CD4-positive, CD25-positive, alpha-beta regulatory T cell (primary cell): Measurements from ENCODE around the gene LYRM4. TPM values are rescaled to one million over a fixed set of nuclear protein-coding genes. Genes with fewer than 3 reads are reported as not detected.

Source experiments
- ATAC-seq, 2 donors: fragments of 150-1000 bp; cut with Tn5 transposase; one replicate each; pipeline ENCODE4 v1.10.0; 2021; ENCODE audit warnings: low read depth in 2 of 2, moderate number of reproducible peaks in 2 of 2, moderate library complexity in 1 of 2
- DNase-seq, 3 donors: peaks; one replicate each; pipeline versions ENCODE4 v3.0.0 to v3.0.0-alpha.2; 2012 to 2022; ENCODE audit warnings: mixed read lengths in 1 of 3
- H3K27ac ChIP-seq: one replicate; pipeline ENCODE4 v1.7.0; 2013; ENCODE audit warnings: mild to moderate bottlenecking, low read length; ENCODE audit not compliant: insufficient read depth, poor library complexity, severe bottlenecking
- H3K27me3 ChIP-seq: one replicate; pipeline ENCODE4 v1.7.0; 2013; ENCODE audit warnings: low read length; ENCODE audit not compliant: control insufficient read depth, insufficient read depth
- H3K36me3 ChIP-seq: one replicate; pipeline ENCODE4 v1.7.0; 2013; ENCODE audit warnings: mild to moderate bottlenecking, low read length, moderate library complexity; ENCODE audit not compliant: control insufficient read depth, insufficient read depth
- H3K4me1 ChIP-seq: 2 replicates; pipeline ENCODE4 v1.7.0; 2013; ENCODE audit warnings: mild to moderate bottlenecking, low read length; ENCODE audit not compliant: insufficient read depth, control insufficient read depth, poor library complexity, severe bottlenecking
- H3K4me3 ChIP-seq: one replicate; pipeline ENCODE4 v1.7.0; 2013; ENCODE audit warnings: low read depth, mild to moderate bottlenecking, low read length, moderate library complexity
- H3K9me3 ChIP-seq, 2 experiments: 1 replicate in 1 of 2; 2 replicates in 1 of 2; pipeline ENCODE4 v1.7.0; 2013; ENCODE audit warnings: low read length in 2 of 2, mild to moderate bottlenecking in 1 of 2, moderate library complexity in 1 of 2; ENCODE audit not compliant: control insufficient read depth in 2 of 2
- H3K27ac Mint-ChIP-seq, 3 donors: one replicate each; pipeline ENCODE4 v1.8.0; 2020 to 2022; ENCODE audit warnings: mild to moderate bottlenecking in 3 of 3, mixed read lengths in 3 of 3, moderate library complexity in 2 of 3
- H3K27me3 Mint-ChIP-seq: one replicate; pipeline ENCODE4 v1.8.0; 2022; ENCODE audit warnings: mild to moderate bottlenecking, mixed read lengths
- H3K36me3 Mint-ChIP-seq: one replicate; pipeline ENCODE4 v1.8.0; 2020; ENCODE audit warnings: mixed read lengths
- H3K4me1 Mint-ChIP-seq, 4 donors: one replicate each; pipeline ENCODE4 v1.8.0; 2020 to 2022; ENCODE audit warnings: mixed read lengths in 4 of 4, mild to moderate bottlenecking in 1 of 4
- H3K4me3 Mint-ChIP-seq, 4 donors: one replicate each; pipeline ENCODE4 v1.8.0; 2020 to 2022; ENCODE audit warnings: mild to moderate bottlenecking in 4 of 4, mixed read lengths in 4 of 4, moderate library complexity in 3 of 4
- H3K9me3 Mint-ChIP-seq, 7 donors: one replicate each; pipeline ENCODE4 v1.8.0; 2020 to 2022; ENCODE audit warnings: mixed read lengths in 7 of 7, mild to moderate bottlenecking in 3 of 7, moderate library complexity in 2 of 7
- polyA plus RNA-seq, 4 donors: library from polyadenylated mRNA; unstranded; fragments of 300-500 nt; fragmentation: Illumina TruSeq; gene quantifications; one replicate each; pipeline ENCODE4 v1.2.3, GENCODE V29; 2021
- total RNA-seq: library from RNA; stranded (reverse); gene quantifications from one replicate; pipeline ENCODE4 v1.2.3, GENCODE V29; 2022

Gene LYRM4
- total and polyA plus RNA-seq, 5 donors from 2014 or later: 14.9 to 38.8 (median 27.1) TPM

GRCh38 chr6:5250911-5251310, 9.8 kb downstream of the LYRM4 start:
- Histone ChIP-seq H3K4me3 (no peak overlapping the region), H3K27me3 (no peaks in the 10 kb centered on the region), H3K27ac (no peak overlapping the region), H3K36me3 (no peaks in the 10 kb centered on the region), H3K9me3 (no peaks in the 10 kb centered on the region), H3K4me1 (no peaks in the 10 kb centered on the region)
- DNase-seq (no peak), ATAC-seq (no peak)
- no peak overlapping the region for H3K27ac Mint-ChIP-seq
- H3K9me3 Mint-ChIP-seq: peaks cover 0 to 2% (median 0%) of the 10 kb centered on the region in 7 donors
- H3K4me3 Mint-ChIP-seq: no peak overlapping the region
- no peaks in the 10 kb centered on the region for H3K27me3 Mint-ChIP-seq
- peaks cover 0 to 8% (median 5%) of the 10 kb centered on the region in 4 donors for H3K4me1 Mint-ChIP-seq
- peaks cover 17% of the 10 kb centered on the region for H3K36me3 Mint-ChIP-seq

- Histone ChIP-seq H3K36me3 (no peaks in the 10 kb centered on the region), H3K4me3 (no peak overlapping the region), H3K27me3 (no peaks in the 10 kb centered on the region), H3K27ac (no peak overlapping the region), H3K9me3 (no peaks in the 10 kb centered on the region), H3K4me1 (no peaks in the 10 kb centered on the region)
- no peak overlapping the region for H3K4me3 Mint-ChIP-seq
- no peak overlapping the region for H3K27ac Mint-ChIP-seq
- H3K9me3 Mint-ChIP-seq: peaks cover 0 to 2% (median 0%) of the 10 kb centered on the region in 7 donors
- peaks cover 3 to 9% (median 6%) of the 10 kb centered on the region in 4 donors for H3K4me1 Mint-ChIP-seq
- ATAC-seq (no peak), DNase-seq (no peak)
- peaks cover 17% of the 10 kb centered on the region for H3K36me3 Mint-ChIP-seq
- no peaks in the 10 kb centered on the region for H3K27me3 Mint-ChIP-seq
Measured at GRCh38 chr6:5250451-5250850, 10.3 kb downstream of the LYRM4 start.

- Mint-ChIP-seq H3K36me3 (peaks cover 13% of the 10 kb centered on the region), H3K4me3 (no peak overlapping the region), H3K27ac (no peak overlapping the region), H3K4me1 (peaks cover 5 to 12% (median 8%) of the 10 kb centered on the region in 4 donors), H3K27me3 (no peaks in the 10 kb centered on the region), H3K9me3 (peaks cover 0 to 2% (median 0%) of the 10 kb centered on the region in 7 donors)
- no peak overlapping the region for H3K27ac ChIP-seq
- no peaks in the 10 kb centered on the region for H3K9me3 ChIP-seq
- ATAC-seq (no peak), DNase-seq (no peak)
- H3K4me3 ChIP-seq: no peak overlapping the region
- no peaks in the 10 kb centered on the region for H3K27me3 ChIP-seq
- no peaks in the 10 kb centered on the region for H3K36me3 ChIP-seq
- no peaks in the 10 kb centered on the region for H3K4me1 ChIP-seq
Measured at GRCh38 chr6:5249451-5250122, 11.2 kb downstream of the LYRM4 start.

DNA sequence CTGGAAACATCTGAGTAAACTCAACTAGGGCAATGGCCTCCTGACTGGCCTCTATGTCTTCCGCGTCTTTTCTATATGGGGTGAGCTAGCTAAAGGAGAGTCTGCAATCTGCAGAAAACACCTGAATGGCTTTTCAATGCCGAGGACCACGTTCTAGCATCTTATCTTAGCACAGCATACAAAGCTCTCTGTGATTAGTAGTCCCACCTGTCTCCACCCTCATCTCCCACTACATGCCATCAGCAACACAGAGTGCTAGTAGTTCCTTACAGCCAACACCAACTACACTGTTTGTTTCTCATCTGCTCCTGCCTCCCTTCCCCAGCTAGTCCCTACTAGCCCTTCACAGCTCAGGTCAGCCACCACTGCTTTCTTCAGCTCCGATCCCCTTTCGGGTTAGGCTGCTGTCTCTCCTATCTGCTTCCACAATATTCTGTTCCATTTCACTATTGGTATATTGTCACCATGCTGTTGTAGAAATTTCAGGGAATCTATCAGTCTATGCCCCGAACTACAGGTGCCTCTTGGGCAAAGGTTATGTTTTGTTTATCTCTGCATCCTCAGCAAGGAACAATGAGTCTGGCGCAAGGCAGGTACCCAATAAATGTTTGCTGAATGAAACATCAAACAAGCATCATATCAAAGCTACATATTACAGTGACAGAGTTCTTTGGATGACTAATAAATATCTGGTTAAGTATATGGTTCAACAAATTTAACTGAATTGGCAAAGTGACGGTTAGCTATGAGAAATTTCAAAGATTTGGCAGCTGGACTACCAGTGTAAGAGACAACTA, 12.2 kb downstream of the LYRM4 start:
- Mint-ChIP-seq H3K4me3 (no peak overlapping the region), H3K9me3 (peaks cover 0 to 2% (median 0%) of the 10 kb centered on the region in 7 donors), H3K4me1 (peaks cover 5 to 12% (median 8%) of the 10 kb centered on the region in 4 donors)

DNA sequence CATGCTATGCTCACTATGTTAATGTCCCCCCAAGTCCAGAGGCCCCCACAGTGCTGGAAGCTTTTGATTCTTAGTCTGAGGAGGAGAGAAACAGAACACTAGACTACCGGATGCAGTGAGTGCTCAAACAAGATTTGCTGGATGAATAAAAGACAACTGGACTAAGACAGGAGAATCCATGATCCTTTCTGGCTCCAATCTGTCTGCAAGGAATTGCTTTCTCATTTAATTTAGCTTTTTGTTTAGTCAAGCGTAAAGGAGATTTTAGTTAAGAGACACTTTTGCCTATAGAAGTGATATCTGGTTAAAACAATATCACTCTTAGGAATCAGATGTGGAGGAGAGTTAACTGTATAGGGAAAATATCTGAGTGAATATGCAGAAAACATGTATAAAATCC, 13.5 kb downstream of the LYRM4 start:
- Histone ChIP-seq H3K36me3 (no peaks in the 10 kb centered on the region), H3K27ac (no peak overlapping the region), H3K4me3 (no peak overlapping the region), H3K9me3 (no peaks in the 10 kb centered on the region), H3K27me3 (no peaks in the 10 kb centered on the region), H3K4me1 (no peaks in the 10 kb centered on the region)
- H3K9me3 Mint-ChIP-seq: peaks cover 0 to 2% (median 0%) of the 10 kb centered on the region in 7 donors
- DNase-seq (no peak), ATAC-seq (no peak)
- no peak overlapping the region for H3K27ac Mint-ChIP-seq
- H3K27me3 Mint-ChIP-seq: no peaks in the 10 kb centered on the region
- H3K36me3 Mint-ChIP-seq: peaks cover 9% of the 10 kb centered on the region
- no peak overlapping the region for H3K4me3 Mint-ChIP-seq
- H3K4me1 Mint-ChIP-seq: peaks cover 5 to 12% (median 7%) of the 10 kb centered on the region in 4 donors

More for the DNA sequence above, 12.2 kb downstream of the LYRM4 start:
- Histone ChIP-seq H3K4me3 (no peak overlapping the region), H3K9me3 (no peaks in the 10 kb centered on the region), H3K4me1 (no peaks in the 10 kb centered on the region), H3K27me3 (no peaks in the 10 kb centered on the region), H3K36me3 (no peaks in the 10 kb centered on the region), H3K27ac (no peak overlapping the region)
- H3K27ac Mint-ChIP-seq: no peak overlapping the region
- no peak for DNase-seq
- peaks cover 13% of the 10 kb centered on the region for H3K36me3 Mint-ChIP-seq
- no peaks in the 10 kb centered on the region for H3K27me3 Mint-ChIP-seq
- ATAC-seq: no peak

DNA sequence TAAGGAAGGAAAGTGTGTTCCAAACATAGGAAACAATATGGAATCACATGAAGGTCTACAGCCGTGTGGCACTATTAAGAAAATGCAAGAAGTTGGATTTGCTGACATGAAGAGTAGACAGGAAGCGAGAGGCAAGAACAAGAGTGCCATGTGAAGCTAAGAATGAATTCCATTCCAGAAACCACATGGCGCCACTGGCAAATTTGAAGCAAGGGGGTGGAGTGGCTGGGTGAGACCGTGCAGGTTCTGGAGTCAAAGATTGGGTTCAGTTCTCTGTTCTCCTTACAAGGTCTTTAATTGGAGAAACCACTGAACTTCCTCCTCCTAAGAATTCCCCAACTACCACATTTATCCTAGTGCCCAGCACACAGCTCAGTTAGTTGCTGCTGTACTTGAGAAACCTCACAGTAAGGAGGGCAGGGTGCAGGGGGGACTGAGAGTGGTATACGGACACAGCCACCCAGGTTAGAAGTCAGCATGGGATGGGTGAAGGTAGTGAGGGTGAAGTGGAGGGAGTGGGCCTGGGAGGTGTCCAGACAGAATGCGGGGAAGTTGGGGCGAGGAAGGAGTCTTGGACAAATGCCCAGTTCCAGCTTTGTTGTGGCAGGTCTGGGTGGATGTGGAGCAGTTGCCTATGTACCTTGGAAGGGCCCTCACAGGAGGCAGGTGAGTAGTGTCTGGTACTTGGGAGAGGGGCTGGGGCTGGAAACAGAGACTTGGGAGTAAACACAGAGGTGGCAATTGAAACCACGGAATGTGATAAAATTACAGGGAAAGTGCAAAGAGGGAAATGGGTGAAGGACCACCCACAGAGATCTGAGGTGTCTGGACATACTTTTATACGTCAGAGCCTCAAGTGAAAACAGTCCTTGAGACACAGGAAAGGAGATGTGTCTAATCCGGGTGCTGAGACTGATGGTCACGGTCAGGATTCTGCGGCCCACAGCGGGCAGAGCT, 14.3 kb downstream of the LYRM4 start:
- Mint-ChIP-seq H3K4me3 (no peak overlapping the region), H3K27me3 (no peaks in the 10 kb centered on the region), H3K4me1 (peaks cover 5 to 12% (median 7%) of the 10 kb centered on the region in 4 donors), H3K27ac (peak overlapping the region in 1 of 3 donors; percentile 66), H3K36me3 (peaks cover 7% of the 10 kb centered on the region), H3K9me3 (peaks cover 0 to 2% (median 0%) of the 10 kb centered on the region in 7 donors)
- Histone ChIP-seq H3K4me3 (no peak overlapping the region), H3K9me3 (no peaks in the 10 kb centered on the region), H3K36me3 (no peaks in the 10 kb centered on the region), H3K4me1 (no peaks in the 10 kb centered on the region), H3K27me3 (no peaks in the 10 kb centered on the region), H3K27ac (no peak overlapping the region)
- DNase-seq: no peak
- no peak for ATAC-seq

DNA sequence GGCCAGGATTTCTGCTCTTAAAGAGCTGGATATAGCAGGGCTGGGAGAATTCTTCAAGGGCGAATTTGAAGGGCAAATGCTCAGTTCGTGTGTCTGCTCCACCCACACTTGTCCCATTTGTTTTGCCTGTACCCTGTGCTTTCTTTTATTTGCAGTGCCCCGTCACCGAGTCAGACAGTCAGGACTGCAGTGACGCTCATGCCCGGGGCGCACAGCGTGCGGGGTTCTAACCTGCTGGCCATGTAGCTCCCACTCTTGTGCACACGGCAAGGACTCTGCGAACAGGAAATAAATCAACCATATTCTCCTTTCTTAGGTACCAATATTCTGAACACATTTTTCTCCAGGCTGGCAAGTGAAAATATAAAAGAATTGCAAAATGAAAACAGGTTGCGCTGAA, 17.7 kb downstream of the LYRM4 start:
- H3K4me1 Mint-ChIP-seq: peaks cover 5 to 7% (median 6%) of the 10 kb centered on the region in 4 donors
- ATAC-seq (no peak), DNase-seq (no peak)
- H3K9me3 Mint-ChIP-seq: no peaks in the 10 kb centered on the region
- Histone ChIP-seq H3K27ac (no peak overlapping the region), H3K27me3 (no peaks in the 10 kb centered on the region), H3K36me3 (no peaks in the 10 kb centered on the region), H3K9me3 (no peaks in the 10 kb centered on the region), H3K4me1 (no peaks in the 10 kb centered on the region), H3K4me3 (no peak overlapping the region)
- H3K36me3 Mint-ChIP-seq: peaks cover 13% of the 10 kb centered on the region
- no peak overlapping the region for H3K27ac Mint-ChIP-seq
- no peak overlapping the region for H3K4me3 Mint-ChIP-seq
- no peaks in the 10 kb centered on the region for H3K27me3 Mint-ChIP-seq
